ENCODE measurements around the gene LCN1.

Gene LCN1

DNA sequence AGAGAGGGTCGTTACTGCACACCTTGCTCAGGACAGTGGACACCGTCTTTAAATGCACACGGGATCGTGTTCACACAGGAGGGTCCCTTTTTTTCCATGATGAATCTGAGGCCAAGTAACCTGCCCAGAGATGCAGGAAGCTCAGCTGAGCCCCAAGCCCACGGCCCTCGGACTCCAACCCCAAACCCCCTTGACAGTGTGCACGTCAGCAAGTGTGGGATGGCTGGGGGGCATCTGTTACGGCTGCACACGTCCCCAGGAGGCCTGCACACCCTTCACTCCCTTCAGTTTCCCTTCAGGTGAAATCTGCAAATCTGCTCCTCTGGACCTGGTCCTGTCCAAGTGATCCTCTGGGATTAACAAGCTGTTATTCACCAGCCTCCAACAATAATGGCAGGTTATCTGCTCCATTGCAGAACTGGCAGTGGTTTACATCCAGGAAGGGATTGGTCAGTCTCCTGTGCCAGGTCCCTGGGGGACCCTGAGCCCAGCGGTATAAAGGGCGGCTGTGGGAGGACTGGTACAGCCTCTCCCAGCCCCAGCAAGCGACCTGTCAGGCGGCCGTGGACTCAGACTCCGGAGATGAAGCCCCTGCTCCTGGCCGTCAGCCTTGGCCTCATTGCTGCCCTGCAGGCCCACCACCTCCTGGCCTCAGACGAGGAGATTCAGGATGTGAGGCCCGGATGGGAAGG, at the start of gene LCN1:
Gene LCN1, plus strand, starts transcription at position 525 of the 692 bp plus-strand sequence. Its CDS starts 58 bp downstream, at position 583.
- DNase-seq (ENCODE audit: low read depth) = no peak

DNA sequence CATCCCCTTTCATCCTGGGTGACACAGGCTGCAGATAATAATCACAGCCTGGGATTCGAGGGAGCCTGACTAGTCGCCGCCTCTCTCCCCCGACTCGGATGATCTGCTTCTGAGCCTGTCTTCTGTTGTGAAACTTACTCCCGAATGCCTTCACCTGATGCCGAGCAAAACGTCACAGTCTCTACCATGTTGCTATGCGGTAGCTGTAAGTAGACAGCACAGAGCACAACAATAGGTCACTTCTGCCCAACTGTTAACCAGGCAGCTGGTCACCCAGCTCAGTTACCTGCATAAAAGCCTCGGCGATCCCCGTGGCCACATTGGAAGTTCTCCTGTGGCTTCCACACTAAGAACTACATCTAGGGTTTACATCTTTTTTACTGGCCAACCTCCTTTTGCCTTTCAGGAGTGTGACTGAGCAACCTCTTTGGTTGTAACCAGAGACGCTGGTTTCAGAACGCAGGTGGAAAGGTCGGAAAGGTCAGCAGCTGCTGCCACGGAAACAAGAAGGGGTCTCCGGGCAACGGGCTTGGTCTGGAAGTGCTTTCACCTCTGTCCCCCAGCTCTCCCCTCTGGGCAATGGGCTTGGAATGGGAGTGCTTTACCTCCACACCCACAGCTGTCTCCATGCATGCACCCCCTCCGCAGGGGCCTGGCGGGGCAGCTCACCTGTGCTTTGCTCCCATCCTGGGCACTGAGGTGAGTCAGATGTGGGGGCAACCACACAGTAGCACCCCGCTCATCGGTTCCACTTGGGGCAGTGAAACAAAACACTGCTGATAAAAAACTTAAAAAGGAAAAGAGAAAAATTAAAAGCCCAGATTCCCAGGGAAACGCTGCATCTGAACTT, 49.2 kb upstream of the LCN1 start:
- DNase-seq (ENCODE audit: low read depth) = no peak

- no peak for DNase-seq (ENCODE audit: low read depth)
Measured at GRCh38 chr9:135473972-135474543, 47.2 kb upstream of the LCN1 start.

DNA sequence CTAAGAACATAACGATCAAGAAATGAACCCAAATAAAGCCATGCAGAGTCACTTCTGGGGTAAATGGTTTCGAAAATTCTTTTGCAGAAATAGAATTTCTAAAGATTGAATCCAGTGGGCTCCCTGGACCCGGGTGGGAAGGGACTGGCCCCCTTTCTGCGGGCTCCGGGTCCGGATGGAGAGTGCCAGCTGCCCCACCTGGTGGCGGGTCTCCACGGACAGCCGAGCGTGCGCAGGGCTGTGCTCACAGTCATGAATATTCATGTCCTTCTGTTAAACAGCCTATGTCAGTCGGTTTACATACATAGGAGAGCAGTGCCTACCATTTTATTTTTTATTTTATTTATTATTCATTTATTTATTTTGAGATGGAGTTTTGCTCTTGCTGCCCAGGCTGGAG, 46.3 kb upstream of the LCN1 start:
- no peak for DNase-seq (ENCODE audit: low read depth)

GRCh38 chr9:135476561-135477355, 44.5 kb upstream of the LCN1 start:
- DNase-seq (ENCODE audit: low read depth) = no peak

GRCh38 chr9:135478191-135478590, 43.0 kb upstream of the LCN1 start:
- no peak for DNase-seq (ENCODE audit: low read depth)

DNA sequence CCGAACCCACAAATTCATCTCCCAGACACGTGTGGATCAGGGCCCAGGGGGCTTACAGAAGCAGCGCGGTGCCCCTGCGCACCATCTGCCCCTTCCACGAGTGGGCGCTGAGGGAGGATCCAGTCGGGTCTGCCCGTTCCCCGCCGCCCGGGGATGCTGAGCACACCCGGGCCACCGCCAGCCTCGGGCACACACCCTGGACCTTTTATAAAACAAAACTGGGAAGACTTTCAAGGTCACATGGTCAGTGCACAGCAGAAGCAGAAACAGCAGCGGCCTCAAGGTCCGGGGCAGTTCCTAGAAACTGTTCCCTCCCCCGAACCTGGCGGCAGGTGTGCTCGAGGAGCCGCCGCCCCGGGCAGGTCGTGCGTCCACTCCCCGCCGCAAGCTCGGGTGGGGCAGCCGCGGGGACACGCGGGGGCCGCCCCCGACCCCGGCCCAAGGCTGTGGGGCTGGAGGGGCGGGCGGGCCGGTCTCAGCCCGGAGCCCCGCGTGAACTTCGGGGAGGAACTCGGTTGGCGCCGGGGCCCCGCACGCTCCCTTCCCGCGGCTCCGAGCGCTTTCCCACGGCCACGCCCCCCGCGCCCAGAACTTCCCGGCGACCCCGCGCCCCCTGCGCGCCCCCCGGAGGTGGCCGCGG, 42.3 kb upstream of the LCN1 start:
- no peak for DNase-seq (ENCODE audit: low read depth)

- no peak for DNase-seq (ENCODE audit: low read depth)
Measured at GRCh38 chr9:135479469-135480052, 41.7 kb upstream of the LCN1 start, which contains the start of gene PPP1R26. Gene PPP1R26, plus strand, starts transcription at chr9:135479782. Its CDS starts 4,729 bp downstream, at chr9:135484511.

- no peak for DNase-seq (ENCODE audit: low read depth)
Measured at GRCh38 chr9:135480071-135480939, 40.9 kb upstream of the LCN1 start.

GRCh38 chr9:135480940-135481310, 40.3 kb upstream of the LCN1 start:
- no peak for DNase-seq (ENCODE audit: low read depth)

- DNase-seq (ENCODE audit: low read depth) = no peak
Measured at GRCh38 chr9:135482015-135482754, 39.1 kb upstream of the LCN1 start.

DNA sequence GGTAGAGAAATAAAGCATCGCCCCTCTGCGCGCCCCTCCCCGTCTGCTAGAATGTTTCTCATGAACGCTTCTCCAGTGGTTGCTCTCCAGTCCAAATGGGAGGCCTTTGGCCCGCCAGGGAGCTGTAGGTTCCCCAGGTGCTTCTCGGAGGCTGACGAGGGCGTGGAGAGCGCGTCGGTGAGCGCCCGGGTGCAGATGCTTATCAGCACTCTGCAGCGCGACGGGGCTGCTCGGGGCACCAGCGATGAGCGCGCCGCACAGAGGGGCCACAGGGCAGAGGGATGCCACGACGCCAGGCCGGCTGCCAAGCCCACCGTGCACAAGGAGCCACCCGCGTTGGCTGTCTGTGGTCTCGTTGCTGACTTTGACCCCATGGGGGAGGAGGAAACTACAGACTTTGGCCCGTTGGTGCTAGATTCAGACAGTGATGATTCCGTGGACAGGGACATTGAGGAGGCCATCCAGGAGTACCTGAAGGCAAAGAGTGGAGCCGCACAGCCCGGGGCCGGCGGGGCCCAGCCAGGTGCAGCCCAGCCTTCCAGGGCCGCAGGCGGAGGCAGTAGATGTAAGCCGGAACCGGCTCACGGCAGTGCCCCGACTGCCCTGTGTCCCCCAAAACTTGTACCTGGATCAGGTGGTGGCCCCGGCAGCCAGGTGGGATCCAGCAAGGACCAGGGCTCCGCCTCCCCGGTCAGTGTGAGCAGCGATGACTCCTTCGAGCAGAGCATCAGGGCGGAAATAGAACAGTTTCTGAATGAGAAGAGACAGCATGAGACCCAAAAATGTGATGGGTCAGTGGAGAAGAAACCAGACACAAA, 36.6 kb upstream of the LCN1 start:
- no peak for DNase-seq (ENCODE audit: low read depth)

GRCh38 chr9:135485385-135485784, 35.9 kb upstream of the LCN1 start:
- DNase-seq (ENCODE audit: low read depth) = no peak

- DNase-seq (ENCODE audit: low read depth) = no peak
Measured at GRCh38 chr9:135485832-135486231, 35.4 kb upstream of the LCN1 start.

GRCh38 chr9:135486267-135487065, 34.8 kb upstream of the LCN1 start:
- no peak for DNase-seq (ENCODE audit: low read depth)

DNA sequence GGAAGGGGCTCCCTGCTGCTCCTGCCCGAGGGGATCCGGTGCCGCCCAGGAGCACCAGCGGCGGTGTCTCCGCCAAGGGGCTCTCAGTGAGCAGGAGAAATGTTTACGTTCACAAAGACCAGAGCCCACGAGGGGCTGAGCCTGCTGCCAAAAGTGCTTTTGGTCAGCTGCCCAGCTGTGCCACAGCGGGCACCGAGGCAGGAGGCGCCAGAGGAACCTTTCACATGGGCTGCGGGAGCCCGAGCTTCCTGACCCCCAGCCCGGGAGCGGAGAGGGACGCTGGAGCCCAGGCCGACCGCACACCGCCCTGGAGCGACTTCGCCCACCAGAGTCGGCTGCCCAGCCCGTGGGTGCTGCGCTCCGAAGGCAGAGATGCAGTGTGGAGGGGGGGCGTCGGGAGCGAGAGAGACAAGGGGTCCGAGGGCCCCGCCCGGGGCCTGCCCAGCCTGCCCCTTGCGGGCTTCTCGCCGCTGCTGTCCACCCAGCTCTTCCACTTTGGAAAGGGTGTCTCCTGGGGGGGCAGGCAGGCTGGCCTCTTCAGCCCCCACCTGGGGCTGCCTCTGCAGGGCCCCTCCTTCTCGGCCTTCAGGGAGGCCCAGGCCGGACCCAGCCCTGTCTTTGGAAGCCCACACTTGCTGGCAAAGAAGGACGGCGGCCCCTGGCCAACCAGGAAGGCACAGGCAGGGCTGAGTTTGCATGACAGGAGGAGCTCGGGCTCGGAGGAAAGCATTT, 33.8 kb upstream of the LCN1 start:
- no peak for DNase-seq (ENCODE audit: low read depth)

GRCh38 chr9:135488013-135488330, 33.3 kb upstream of the LCN1 start:
- DNase-seq (ENCODE audit: low read depth) = no peak
